ENCODE data around the gene P3R3URF. TPM values are rescaled to one million over a fixed set of nuclear protein-coding genes. Genes with fewer than 3 reads are reported as not detected.

Gene P3R3URF
- total and polyA plus RNA-seq, 2 donors from 2014 or later, result not detected

GRCh38 chr1:46221749-46222148, 45.5 kb upstream of the P3R3URF start:
- intact Hi-C loops (cut with DNase I), result loop anchor here (10.0 kb wide), 1 partner anchor 187 kb away; no protein-coding TSS in a partner anchor
- Histone ChIP-seq H3K27me3 (ENCODE audit: control insufficient read depth, insufficient read depth, low read length) (no peaks in the 10 kb centered on the region), H3K27ac (ENCODE audit: low read depth in 2 of 2, low read length in 2 of 2) (no peak overlapping the region), H3K4me3 (ENCODE audit: low read length in 3 of 3) (no peak overlapping the region), H3K36me3 (ENCODE audit: control insufficient read depth in 2 of 3, insufficient read depth in 3 of 3, low read length in 3 of 3) (no peaks in the 10 kb centered on the region), H3K9me3 (ENCODE audit: control insufficient read depth in 2 of 3, insufficient read depth in 1 of 3, low read length in 3 of 3) (no peaks in the 10 kb centered on the region), H3K9ac (ENCODE audit: low read length in 3 of 3) (no peak overlapping the region), H3K4me1 (ENCODE audit: control insufficient read depth in 2 of 3, insufficient read depth in 2 of 3, low read depth in 1 of 3, low read length in 3 of 3) (peaks cover 0 to 4% (median 0%) of the 10 kb centered on the region in 3 donors)
- no peak for FAIRE-seq
- no peak for TF ChIP-seq CTCF (IDR thresholded peaks at IDR 0.05; ENCODE audit: borderline replicate concordance, extremely low read depth, insufficient read depth)
- no peak for DNase-seq

- Histone ChIP-seq H3K9ac (ENCODE audit: low read length in 3 of 3) (no peak overlapping the region), H3K9me3 (ENCODE audit: control insufficient read depth in 2 of 3, insufficient read depth in 1 of 3, low read length in 3 of 3) (no peaks in the 10 kb centered on the region), H3K4me3 (ENCODE audit: low read length in 3 of 3) (no peak overlapping the region), H3K36me3 (ENCODE audit: control insufficient read depth in 2 of 3, insufficient read depth in 3 of 3, low read length in 3 of 3) (no peaks in the 10 kb centered on the region), H3K4me1 (ENCODE audit: control insufficient read depth in 2 of 3, insufficient read depth in 2 of 3, low read depth in 1 of 3, low read length in 3 of 3) (peaks cover 0 to 4% (median 0%) of the 10 kb centered on the region in 3 donors), H3K27me3 (ENCODE audit: control insufficient read depth, insufficient read depth, low read length) (no peaks in the 10 kb centered on the region), H3K27ac (ENCODE audit: low read depth in 2 of 2, low read length in 2 of 2) (no peak overlapping the region)
- TF ChIP-seq CTCF (IDR thresholded peaks at IDR 0.05; ENCODE audit: borderline replicate concordance, extremely low read depth, insufficient read depth), result no peak
- intact Hi-C loops (cut with DNase I), result loop anchor here (10.0 kb wide), 1 partner anchor 186 kb away; no protein-coding TSS in a partner anchor
- FAIRE-seq (no peak), DNase-seq (no peak)
Measured at GRCh38 chr1:46220808-46221207, 44.5 kb upstream of the P3R3URF start.

- TF ChIP-seq CTCF (IDR thresholded peaks at IDR 0.05; ENCODE audit: borderline replicate concordance, extremely low read depth, insufficient read depth), result no peak
- Histone ChIP-seq H3K36me3 (ENCODE audit: control insufficient read depth in 2 of 3, insufficient read depth in 3 of 3, low read length in 3 of 3) (no peaks in the 10 kb centered on the region), H3K4me3 (ENCODE audit: low read length in 3 of 3) (no peak overlapping the region), H3K9me3 (ENCODE audit: control insufficient read depth in 2 of 3, insufficient read depth in 1 of 3, low read length in 3 of 3) (no peaks in the 10 kb centered on the region), H3K27me3 (ENCODE audit: control insufficient read depth, insufficient read depth, low read length) (no peaks in the 10 kb centered on the region), H3K4me1 (ENCODE audit: control insufficient read depth in 2 of 3, insufficient read depth in 2 of 3, low read depth in 1 of 3, low read length in 3 of 3) (peaks cover 0 to 4% (median 0%) of the 10 kb centered on the region in 3 donors), H3K27ac (ENCODE audit: low read depth in 2 of 2, low read length in 2 of 2) (no peak overlapping the region), H3K9ac (ENCODE audit: low read length in 3 of 3) (no peak overlapping the region)
- DNase-seq, result no peak
- FAIRE-seq, result no peak
- intact Hi-C loops (cut with DNase I), result loop anchor here (10.0 kb wide), 1 partner anchor 185 kb away; no protein-coding TSS in a partner anchor
Measured at GRCh38 chr1:46219551-46220520, 43.5 kb upstream of the P3R3URF start.
